NCI-H460 (cell line): Measurements from ENCODE around the gene HHIP. TPM values are rescaled to one million over a fixed set of nuclear protein-coding genes. Genes with fewer than 3 reads are reported as not detected.

Experiments used
- DNase-seq: peaks from one replicate; pipeline ENCODE4 v3.0.0-alpha.2; 2016; ENCODE audit warnings: low read depth; ENCODE audit errors: extremely low read depth
- total RNA-seq: library from RNA; depleted of rRNA; stranded (reverse); fragments of >200 nt; shearing (Covaris generic); gene quantifications from 2 replicates; pipeline ENCODE4 v1.2.3, GENCODE V29; 2014

HHIP gene
- total RNA-seq, 1 experiment from 2014 or later = 0.02 TPM

DNA sequence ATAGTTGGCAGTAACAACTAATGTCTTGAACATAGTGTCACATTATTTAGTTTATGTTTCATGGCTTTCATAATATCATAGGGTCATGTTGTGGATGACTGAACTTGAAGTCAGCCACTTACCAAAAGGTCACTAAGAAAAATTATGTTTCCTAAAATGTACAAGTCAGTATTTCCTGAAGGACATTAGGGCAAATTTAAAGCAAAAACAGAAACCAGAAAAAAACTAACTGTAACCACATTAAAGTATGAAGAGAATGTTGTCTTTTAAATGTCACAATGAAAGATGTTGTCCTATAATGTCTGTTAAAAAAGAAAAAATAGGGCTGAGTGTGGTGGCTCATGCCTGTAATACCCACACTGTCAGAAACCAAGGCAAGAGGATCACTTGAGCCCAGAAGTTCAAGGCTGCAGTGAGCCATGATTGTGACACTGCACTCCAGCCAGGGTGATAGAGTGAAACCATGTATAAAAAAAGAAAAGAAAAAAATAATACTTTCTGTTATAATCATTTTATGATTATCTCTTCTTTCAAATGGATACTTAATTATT lies 55.8 kb downstream of the HHIP start:
- no peak for DNase-seq

DNA sequence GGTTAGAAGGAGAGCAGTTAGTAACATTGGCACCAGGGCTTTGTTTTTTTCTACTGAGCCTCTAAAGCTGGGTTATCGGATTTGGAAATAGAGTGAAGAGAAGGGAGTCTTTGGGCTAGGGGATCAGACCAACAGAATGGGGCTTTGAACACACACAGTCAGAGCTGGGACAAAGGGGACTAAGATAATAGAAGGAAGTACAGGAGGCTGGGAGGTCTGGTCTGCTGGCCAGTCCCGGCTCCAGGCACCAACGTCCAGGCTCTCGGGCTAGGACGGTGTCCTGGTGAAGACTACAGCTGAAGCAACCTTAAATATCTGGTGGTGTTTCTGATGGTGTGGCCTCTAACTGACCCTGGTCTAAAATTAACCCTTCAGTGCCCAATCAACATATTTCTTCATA lies 57.5 kb downstream of the HHIP start:
- DNase-seq = no peak

DNA sequence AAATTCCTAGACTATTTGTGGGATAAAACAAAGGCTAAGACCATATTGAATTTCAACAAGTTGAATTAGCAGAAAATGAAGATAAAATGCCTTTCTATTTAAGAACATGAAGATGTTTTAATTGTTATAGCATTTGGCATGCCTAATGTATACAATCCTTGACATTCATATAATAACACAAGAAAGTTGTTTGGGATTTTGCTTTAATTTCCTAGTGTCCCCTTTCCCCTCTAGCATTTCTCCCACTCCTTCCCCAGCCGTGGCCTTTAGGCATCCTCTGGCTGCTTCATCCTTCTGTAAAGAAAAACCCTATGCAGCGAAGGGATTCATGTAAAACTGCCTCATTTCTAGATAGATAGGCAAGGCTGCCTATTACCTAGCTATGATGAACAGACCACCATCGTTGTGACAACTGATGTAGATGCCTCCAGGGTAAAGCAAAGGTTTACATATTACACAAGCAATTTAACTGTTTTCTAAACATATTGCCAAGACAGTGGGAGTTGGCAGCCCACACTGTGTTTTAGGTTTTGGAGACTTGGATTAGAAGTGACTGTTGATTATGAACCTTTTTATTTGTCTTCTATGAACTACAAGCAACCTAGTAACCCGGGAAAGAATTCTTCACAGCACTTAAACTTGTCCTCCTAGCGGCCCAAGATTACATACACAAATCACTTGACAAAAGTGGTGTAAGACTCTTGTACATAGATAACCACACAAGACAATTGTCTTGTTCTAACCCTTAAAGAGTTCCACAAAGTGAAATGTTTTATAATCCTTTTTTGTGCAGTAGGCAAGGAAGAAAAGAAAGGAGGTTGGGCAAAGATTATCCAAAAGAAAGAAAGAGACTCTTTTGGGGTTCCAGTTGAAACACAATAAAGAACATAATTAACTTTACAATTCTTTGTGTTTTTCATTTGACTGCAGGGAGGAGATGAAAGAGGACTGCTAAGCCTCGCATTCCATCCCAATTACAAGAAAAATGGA lies 59.9 kb downstream of the HHIP start:
- no peak for DNase-seq

DNA sequence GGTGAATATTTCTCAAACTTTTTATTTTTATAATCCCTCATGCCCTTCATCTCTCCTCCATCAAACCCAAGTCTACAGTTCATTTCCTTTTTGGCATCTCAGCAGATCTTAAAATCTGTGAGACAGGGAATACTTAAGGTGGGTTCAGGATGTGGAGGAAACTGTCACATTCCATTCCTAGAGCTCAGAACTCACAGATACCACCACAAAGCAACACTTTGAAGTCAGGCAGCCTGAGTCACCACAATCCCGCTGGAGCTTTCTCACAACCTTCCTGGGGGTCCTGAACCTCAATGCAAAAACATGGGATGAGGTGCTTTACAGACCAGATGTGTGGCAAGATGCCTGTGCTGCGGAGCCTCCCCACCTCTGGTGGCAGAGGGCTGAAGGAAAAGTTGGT lies 63.2 kb downstream of the HHIP start:
- no peak for DNase-seq

DNA sequence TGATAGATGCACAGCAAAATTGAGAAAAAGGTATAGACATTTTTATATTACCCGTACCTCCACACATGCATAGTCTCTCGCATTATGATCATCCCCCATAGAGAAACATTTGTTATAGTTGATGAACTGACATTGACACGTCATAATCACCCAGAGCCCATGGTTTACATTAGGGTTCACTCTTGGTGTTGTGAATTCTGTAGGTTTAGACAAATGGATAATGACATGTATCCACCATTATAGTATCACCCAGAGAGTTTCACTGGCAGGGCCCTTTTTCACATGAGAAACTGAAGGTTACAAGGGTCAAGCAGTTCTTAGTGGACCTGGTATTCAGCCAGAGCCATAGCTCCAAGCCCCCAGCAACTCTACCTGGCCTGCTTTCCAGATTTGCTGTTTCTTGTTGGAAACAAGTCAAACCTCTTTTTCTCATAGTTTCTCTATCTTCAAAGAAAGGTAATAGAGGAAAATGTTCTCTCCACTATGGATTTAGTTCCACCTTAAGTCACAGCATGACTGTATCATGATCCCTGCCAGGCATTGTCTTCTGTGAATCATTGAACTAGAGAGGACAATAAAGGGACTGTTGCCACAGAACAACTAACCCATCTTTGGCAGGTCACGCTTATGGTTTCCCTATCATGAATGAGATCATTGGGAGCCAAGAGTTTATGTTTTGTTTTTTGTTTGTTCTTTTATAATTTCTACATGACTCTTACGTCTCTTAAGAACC lies 64.0 kb downstream of the HHIP start:
- DNase-seq = no peak

DNA sequence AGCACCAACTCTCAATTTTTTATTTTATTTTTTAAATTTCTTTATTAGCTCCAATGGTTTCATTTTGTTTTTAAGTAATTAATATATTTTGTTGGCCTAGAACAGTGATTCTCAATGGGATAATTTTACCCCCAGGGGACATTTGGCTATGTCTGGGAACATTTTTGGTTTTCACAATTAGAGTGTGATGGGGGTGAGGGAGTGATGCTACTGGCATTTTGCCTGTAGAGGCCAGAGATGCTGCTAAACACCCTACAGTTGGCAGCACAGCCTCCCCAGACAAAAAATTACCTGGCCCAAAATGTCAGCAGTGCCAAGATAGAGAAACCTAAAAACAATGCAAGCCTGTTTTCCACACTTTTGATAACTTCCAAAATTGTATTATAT lies 64.6 kb downstream of the HHIP start:
- DNase-seq = no peak

DNA sequence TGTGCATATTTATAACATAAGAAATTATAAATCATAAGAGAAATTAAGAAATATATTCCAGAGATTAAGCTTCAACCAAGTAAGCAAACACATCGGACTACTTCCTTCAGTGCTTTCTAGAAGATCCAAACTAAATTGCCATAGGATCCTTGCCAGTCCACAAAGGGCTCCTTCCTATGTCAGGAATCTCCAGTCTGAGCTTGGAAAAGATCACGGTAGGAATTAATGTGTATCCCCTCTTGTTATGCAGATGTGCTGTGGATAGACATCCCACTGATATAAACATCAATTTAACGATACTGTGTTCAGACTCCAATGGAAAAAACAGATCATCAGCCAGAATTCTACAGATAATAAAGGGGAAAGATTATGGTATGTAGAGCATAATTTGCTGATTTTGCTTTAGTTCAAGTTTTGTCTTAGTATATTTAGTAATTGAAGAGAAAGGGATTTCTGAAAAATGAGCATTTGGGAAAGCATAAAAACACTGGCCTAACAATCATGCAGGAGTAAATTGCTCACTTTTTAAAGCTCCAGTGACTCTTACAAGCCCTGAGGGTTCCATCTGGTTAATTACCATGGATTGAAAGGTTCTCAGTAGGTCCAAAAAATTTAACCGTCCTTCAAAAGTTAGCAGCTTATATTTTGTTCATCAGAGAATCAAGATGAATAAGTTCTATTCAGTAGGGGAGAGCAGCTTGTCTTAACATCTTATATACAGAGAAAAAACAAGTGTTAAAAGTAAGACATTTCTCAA lies 65.9 kb downstream of the HHIP start:
- DNase-seq = no peak

DNA sequence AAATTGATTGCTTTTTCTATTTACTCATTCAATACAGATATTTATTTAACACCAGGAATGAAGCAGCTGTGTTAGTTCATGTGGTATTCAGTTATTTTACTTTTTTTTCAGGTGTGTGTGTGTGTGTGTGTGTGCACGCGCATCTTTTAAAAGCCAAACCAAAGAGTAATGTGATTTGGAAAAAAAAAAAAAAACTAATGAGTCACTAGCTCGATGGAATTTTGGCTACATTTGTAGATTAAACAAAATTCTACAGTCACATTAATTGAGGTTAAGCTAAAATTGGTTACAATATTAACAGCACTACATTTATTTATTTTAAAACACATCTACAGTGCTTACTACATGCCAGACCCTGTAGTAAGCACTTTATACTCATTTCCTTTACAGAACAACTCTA lies 66.8 kb downstream of the HHIP start:
- no peak for DNase-seq

DNA sequence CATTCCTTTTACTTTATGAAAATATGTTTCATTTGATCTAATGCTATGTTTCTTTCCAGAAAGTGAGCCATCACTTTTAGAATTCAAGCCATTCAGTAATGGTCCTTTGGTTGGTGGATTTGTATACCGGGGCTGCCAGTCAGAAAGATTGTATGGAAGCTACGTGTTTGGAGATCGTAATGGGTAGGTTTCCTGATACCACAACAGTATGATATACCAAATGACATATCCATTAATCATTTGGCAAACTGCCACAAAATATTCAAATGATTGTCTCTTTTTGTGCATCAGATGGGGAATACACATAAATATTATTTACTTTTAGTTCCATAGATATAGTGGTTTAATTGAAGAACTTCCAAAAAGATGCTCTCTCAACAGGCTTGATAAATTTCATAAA lies 68.2 kb downstream of the HHIP start:
- no peak for DNase-seq

DNA sequence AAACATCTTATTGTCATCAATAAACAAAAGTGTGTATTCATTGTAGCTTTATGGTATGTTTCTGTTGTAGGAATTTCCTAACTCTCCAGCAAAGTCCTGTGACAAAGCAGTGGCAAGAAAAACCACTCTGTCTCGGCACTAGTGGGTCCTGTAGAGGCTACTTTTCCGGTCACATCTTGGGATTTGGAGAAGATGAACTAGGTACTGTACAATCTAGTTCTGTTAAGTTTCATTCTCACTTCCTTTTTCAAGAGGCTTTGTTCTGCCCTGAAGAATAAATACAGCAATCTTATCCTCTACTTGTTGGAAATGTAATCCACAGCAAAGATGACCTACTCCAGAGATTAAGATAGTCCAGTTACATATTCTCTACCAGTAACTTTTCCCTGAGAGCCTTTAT lies 69.3 kb downstream of the HHIP start:
- no peak for DNase-seq

DNA sequence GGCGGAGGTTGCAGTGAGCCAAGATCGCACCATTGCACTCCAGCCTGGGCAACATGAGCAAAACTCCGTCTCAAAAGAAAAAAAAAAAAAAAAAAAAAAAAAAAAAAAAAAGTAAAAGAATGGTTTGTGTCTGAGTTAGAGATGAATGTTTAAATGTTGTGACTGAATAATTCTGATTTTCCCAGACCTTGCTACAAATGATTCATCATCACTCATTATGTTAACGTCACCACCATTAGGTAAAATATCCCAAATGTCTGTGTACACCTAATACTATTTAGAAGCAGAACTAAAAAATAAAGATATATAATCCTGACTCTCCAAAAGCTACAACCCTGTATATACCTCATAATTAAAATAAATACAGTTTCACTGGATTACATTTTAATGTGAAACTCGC lies 70.8 kb downstream of the HHIP start:
- no peak for DNase-seq

DNA sequence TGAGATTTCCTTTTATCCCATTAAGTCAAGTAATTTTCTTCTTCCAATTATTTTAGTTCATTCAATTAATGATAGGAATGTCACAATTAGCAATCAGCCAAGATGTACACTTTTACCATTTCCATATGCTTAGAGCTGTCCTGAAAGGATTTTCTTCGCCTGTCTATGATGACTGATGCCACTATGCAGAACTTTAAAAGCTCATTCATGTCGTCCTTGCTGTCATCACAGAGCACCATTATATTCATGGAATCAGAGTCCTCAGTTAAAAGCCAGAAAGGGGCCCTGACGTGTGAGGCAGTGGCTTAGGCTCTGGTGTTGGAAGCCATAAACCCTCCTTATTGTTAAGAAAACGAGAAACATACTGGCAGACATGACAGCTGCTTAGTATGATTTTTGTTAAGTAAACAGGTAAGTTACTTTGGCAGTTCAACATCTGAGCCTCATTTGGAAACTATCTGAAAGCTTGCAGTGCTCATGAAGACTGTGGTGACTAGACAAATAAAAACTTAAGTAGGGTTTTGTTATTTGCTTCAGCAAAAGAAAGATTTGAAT lies 73.1 kb downstream of the HHIP start:
- DNase-seq = no peak

DNA sequence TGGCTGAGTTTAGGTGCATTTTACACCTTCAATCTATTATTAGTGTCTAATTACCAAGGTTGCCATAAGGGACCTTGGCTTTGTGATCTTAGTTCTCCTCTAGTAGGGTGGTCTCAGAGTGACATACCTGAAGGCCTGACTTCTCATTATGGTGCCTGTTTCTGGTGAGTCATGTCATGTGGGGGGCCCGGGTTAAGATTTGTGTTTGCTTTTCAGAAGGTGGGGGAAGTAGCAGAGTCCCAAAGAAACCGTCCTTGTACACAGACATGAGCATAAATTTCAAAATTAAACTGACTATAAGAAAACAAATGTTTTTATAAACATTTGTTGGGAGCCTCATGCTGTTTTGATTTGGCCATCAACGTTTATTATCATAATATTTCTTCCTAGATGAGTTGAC lies 74.5 kb downstream of the HHIP start:
- no peak for DNase-seq

DNA sequence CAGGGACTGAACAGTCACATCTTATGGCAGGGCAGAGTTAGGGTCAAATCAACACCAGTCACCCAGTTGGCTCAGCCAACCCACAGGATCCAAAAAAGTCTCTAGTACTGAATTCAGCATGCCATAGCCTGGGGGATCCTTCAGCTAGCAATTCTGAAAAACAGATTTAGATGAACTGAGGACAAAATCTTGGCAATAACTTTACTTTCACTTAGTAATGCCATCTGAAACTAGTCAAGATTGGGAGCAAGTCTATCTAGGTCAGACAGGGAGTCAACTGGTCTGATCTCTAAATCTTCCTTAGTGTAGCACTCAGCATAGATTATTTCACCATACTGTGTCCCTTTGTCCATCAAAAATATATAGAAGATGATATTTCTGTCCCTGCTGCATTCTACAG lies 76.0 kb downstream of the HHIP start:
- DNase-seq = no peak

DNA sequence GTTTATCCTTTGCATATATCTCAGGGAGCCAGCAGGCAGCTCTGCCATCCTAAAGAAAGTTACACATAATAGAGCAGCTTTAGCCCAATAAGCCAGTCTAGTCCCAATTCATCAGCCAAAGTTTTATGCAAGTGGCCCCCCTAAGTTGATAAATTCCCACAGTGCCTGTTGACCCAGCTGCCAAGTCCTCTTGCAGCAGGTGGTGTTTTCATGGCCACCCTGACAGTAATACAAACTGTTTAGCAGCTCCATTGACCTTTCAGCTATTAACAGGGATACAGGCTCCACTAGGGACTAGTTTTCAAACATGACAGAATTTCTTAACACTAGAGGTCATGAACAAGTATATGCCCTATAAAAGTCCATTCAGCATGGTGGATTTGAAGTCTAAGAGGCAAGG lies 77.5 kb downstream of the HHIP start:
- DNase-seq = no peak

DNA sequence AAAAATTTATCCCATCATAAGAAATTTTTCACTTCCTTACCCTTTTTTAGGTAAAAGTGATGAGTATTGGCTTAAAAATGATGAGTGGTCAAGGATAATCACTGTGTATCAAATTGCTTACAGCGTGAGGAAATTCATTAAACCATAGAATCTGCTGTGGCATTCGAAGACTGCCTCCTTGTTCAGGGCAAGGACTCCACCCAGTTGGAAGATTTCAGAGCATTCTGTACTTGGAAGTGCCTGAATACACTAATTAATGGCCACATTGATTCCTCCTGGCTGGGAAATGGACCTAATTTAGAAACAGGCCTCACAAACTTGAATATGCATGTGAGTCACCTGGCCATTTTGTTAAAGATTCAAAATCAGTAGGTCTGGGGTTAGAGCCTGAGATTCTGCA lies 83.2 kb downstream of the HHIP start:
- DNase-seq = no peak

DNA sequence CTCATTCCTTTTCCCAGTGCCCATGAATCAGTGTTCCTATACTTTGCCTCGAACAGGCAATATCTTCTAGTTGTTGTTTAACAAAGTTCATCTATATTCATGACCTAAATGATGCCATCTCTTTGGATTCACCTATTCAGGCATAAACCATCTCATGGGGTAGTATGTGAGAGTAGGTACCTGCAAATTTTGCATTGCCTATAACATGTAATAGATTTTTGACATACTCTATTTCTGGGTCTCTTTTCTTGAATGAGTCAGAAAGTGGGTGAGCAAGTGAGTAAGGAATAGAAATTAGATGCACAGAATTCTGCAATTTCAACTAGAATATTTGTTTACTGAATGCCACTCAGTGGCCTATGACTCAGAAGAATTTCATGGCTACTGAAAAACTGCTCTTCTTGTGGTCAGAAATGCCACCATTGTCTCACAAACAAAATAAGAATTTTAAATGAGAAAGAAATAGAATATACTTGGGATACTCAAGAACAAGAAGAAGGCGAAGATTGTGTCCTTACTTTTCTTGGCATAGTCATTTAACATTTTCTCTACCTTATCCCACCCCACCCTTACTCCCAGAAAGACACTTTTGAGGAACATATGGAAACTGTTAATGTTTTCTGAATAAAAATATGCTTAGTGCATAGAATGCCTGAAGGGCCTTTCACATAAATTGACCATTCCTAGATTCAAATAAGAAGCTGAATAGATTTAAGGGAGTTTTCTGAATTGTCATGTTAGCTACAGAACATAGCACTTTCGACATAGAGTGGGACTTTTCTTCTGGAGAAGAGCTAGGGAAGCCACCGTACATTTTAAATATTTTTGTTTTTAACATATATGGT lies 86.8 kb downstream of the HHIP start:
- DNase-seq = no peak

DNA sequence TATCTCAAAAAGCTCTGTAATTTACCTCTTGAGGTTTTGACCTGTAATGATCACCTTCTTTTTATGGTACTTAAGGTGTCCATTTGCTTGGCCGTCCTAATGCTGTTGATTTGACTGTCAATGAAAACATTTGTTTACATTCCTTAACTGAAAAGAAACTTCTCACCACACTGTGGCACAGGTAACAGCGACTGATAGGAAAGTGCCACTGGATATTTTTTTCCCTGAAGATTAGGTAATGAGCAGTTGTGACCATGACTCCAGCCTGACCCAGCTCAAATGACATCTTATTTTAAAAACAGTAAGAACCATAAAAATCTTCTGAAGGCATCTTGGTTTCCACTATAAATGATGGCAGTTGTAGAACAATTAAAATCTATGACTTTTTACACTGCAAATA lies 87.6 kb downstream of the HHIP start:
- no peak for DNase-seq

DNA sequence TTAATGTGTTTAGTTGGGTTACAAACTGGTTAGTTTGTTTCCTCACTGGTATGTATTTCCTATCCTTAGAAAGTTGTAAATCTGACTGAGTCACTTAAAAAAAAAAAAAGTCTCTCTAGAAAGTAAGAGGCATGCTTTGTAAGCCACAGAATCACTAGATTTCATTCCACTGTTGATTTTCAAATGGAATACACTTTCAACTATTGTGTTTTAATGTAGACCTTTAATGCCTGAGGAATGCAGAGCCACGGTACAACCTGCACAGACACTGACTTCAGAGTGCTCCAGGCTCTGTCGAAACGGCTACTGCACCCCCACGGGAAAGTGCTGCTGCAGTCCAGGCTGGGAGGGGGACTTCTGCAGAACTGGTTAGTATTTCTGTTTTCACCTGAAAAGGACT lies 88.6 kb downstream of the HHIP start:
- no peak for DNase-seq

DNA sequence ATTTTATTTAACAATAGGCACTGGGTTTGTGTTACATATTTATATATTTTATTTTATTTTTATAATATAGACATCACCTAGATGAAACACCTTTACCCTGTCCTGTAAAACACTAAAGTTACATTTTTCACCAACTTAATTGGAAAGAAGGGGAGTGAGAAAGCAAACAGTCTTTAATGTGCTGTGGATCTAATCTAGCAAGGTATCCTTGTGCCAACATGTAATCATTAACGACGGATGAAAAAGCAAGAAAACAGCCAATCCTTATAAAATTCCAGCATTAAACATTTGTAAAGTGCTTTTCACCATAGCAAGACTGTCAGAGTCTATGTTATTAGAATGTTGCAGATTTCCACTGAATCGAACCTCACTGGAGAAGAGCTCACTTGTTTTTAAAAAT lies 92.7 kb downstream of the HHIP start:
- no peak for DNase-seq
